IPS-18c (cell line): ENCODE measurements around the gene RNU1-2.
"Not testable (repeated sequence)": the region's sequence is repeated elsewhere in the genome, so short reads cannot be mapped to it uniquely, and the experiment has no call there.

Source experiments
- H3K4me3 ChIP-seq: 2 replicates; pipeline ENCODE4 v1.7.0; 2013; ENCODE audit warnings: low read depth, mild to moderate bottlenecking, low read length, moderate library complexity; ENCODE audit not compliant: insufficient read depth
- H3K9me3 ChIP-seq: one replicate; pipeline ENCODE4 v1.6.1; 2013; ENCODE audit warnings: mild to moderate bottlenecking, low read length, moderate library complexity; ENCODE audit not compliant: control insufficient read depth, insufficient read depth

RNU1-2 gene

GRCh38 chr1:16936580-16936979 is 40.8 kb downstream of the RNU1-2 start:
- H3K4me3 ChIP-seq, H3K9me3 ChIP-seq: not testable (repeated sequence)

GRCh38 chr1:16938351-16939321 is 42.9 kb downstream of the RNU1-2 start:
- Histone ChIP-seq H3K4me3 (peak overlapping the region; percentile 42), H3K9me3 (no peaks in the 10 kb centered on the region)

GRCh38 chr1:16939386-16940180 is 43.8 kb downstream of the RNU1-2 start:
- H3K9me3 ChIP-seq, H3K4me3 ChIP-seq: not testable (repeated sequence)

- no peaks in the 10 kb centered on the region for H3K9me3 ChIP-seq
These were observed 48.3 kb downstream of the RNU1-2 start for GRCh38 chr1:16944038-16944437.

GRCh38 chr1:16945512-16945911 is 49.7 kb downstream of the RNU1-2 start:
- not testable (repeated sequence) for H3K9me3 ChIP-seq, H3K4me3 ChIP-seq

More at GRCh38 chr1:16944038-16944437, 48.3 kb downstream of the RNU1-2 start:
- no peak overlapping the region for H3K4me3 ChIP-seq
